Measurements from ENCODE around the gene GNGT2. TPM values are rescaled to one million over a fixed set of nuclear protein-coding genes. Genes with fewer than 3 reads are reported as not detected.

Gene GNGT2
- total RNA-seq, 2 experiments from 2014 or later = 39.8 to 45.3 TPM

GRCh38 chr17:49225554-49226236, 15.3 kb upstream of the GNGT2 start:
- peaks cover 19% of the 10 kb centered on the region for H3K36me3 Mint-ChIP-seq
- H3K9me3 Mint-ChIP-seq (ENCODE audit: low read depth) = no peaks in the 10 kb centered on the region
- CTCF ChIA-PET = interaction anchor here (1.0 to 9.4 kb wide), 10 partner anchors 9 to 193 kb away, joined by 3 to 176 read pairs (median 11); partner anchors contain the start of genes ABI3 and GNGT2
- peaks cover 11% of the 10 kb centered on the region for H3K27me3 Mint-ChIP-seq
- H3K4me1 Mint-ChIP-seq = peaks cover 53% of the 10 kb centered on the region
- ATAC-seq (no peak), DNase-seq (no peak)
- no peak overlapping the region for H3K27ac Mint-ChIP-seq
- H3K4me3 Mint-ChIP-seq = no peak overlapping the region

GRCh38 chr17:49224997-49225337, 14.6 kb upstream of the GNGT2 start:
- DNase-seq = no peak
- peaks cover 11% of the 10 kb centered on the region for H3K27me3 Mint-ChIP-seq
- H3K27ac Mint-ChIP-seq = peak overlapping the region; percentile 52
- CTCF ChIA-PET = interaction anchor here (0.9 to 9.4 kb wide), 9 partner anchors 13 to 192 kb away, joined by 3 to 176 read pairs (median 4); partner anchors contain the start of genes ABI3 and GNGT2
- H3K36me3 Mint-ChIP-seq = peaks cover 23% of the 10 kb centered on the region
- no peaks in the 10 kb centered on the region for H3K9me3 Mint-ChIP-seq (ENCODE audit: low read depth)
- H3K4me3 Mint-ChIP-seq = peak overlapping the region; percentile 31
- no peak for ATAC-seq
- peaks cover 57% of the 10 kb centered on the region for H3K4me1 Mint-ChIP-seq

DNA sequence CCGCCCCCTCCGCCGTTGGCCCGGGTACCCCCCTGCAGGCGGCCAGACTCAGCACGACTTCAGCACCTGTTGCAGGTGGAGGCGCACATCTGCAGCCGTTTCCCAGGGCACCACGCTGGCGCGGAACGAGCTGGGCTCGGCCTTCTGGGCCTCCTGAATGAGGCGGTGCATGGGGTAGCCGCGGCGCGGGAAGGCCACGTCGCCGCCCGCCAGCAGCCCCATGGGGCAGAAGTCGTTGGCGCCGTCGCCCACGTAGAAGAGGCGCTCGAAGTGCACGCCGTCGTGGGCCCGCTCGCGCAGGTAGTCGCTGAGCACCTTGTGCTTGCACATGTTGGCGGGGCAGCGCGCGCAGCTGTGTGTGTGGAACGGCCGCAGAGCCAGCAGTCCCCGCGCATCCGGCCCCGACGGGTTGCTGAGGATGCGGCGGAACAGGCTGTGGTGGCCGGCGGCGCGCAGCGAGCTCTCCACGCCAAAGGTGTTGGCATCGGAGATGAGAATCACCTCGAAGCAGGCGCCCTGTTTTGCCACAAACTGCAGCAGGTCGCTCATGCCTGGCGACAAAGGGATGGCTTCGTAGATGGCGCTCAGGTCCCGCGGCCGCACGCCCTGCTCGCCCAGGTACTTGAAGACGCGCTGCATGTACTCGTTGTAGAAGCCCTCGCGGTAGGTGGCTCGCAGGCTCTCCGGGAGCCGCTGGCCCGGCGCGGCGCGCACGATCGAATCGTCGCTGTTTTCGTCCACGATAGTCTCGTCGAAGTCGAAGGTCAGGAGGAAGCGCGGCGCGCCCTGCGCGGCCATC, 14.0 kb upstream of the GNGT2 start:
- peaks cover 26% of the 10 kb centered on the region for H3K36me3 Mint-ChIP-seq
- H3K27ac Mint-ChIP-seq = peak overlapping the region; percentile 52
- CTCF ChIA-PET = interaction anchor here (0.6 to 9.4 kb wide), 12 partner anchors 10 to 192 kb away, joined by 3 to 176 read pairs (median 3); partner anchors contain the start of genes ABI3 and GNGT2
- ATAC-seq (peak; percentile 46), DNase-seq (peak; percentile 82)
- peak overlapping the region; percentile 31 for H3K4me3 Mint-ChIP-seq
- peaks cover 60% of the 10 kb centered on the region for H3K4me1 Mint-ChIP-seq
- H3K27me3 Mint-ChIP-seq = peaks cover 6% of the 10 kb centered on the region
- H3K9me3 Mint-ChIP-seq (ENCODE audit: low read depth) = no peaks in the 10 kb centered on the region

DNA sequence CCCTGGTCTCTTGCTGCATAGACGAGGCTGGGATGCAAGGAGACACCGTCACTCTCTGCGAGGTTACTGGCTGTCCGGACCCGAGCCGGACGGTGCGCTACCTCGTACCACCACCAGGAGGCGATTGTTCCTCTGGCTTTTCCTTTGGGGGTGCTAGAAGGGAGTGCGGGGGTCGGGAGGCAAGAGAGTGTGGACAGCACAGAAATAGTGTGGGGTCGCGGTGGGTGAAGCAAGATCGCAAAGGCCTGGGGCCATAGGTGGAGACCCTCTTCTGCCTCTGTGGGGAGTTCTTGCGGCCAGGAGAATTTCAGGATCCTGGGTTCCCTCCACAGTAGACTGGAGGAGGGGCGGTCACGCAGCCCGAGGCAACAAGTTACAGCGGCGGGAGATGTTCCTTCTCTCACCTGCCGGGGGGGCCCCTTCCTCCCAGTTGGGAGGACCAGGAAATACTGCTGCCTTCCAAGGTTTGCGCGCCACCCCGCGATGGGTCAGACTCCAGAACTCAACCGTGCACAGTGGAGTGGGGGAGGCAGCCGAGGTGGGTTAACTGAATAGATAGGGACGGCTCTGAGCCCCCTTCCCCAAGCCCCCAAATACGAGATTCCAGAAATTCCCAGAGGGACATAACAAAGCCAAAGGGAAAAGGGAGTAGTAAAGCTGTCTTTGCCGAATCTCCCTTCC, 13.3 kb upstream of the GNGT2 start:
- peak overlapping the region; percentile 28 for H3K27ac Mint-ChIP-seq
- peaks cover 31% of the 10 kb centered on the region for H3K36me3 Mint-ChIP-seq
- DNase-seq (peak; percentile 82), ATAC-seq (peak; percentile 17)
- H3K4me1 Mint-ChIP-seq = peaks cover 63% of the 10 kb centered on the region
- H3K9me3 Mint-ChIP-seq (ENCODE audit: low read depth) = no peaks in the 10 kb centered on the region
- CTCF ChIA-PET = interaction anchor here (0.6 to 9.4 kb wide), 12 partner anchors 9 to 145 kb away, joined by 3 to 176 read pairs (median 8); partner anchors contain the start of genes ABI3 and GNGT2
- H3K27me3 Mint-ChIP-seq = no peaks in the 10 kb centered on the region
- peak overlapping the region; percentile 54 for H3K4me3 Mint-ChIP-seq

DNA sequence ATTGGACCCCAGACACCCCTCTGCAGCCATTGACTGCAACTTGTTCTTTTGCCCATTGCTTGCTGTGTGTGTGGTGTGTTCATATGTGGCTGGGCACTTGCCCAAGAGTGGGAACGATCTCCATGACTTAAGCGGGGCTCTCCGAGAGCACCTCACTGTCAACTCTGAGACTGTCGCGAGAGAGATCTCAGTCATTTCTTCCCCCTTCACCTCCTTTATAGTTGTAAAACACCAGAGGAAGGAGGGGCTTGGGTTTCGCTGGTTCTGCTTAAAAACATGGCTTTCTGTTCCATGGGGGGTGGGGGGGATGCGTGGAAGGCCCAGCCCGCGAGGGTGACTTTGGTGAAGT, 12.8 kb upstream of the GNGT2 start:
- CTCF ChIA-PET = interaction anchor here (0.9 to 5.8 kb wide), 6 partner anchors 12 to 67 kb away, joined by 3 to 46 read pairs (median 12); partner anchors contain the start of genes ABI3 and GNGT2
- H3K4me3 Mint-ChIP-seq = peak overlapping the region; percentile 54
- peak overlapping the region; percentile 52 for H3K27ac Mint-ChIP-seq

DNA sequence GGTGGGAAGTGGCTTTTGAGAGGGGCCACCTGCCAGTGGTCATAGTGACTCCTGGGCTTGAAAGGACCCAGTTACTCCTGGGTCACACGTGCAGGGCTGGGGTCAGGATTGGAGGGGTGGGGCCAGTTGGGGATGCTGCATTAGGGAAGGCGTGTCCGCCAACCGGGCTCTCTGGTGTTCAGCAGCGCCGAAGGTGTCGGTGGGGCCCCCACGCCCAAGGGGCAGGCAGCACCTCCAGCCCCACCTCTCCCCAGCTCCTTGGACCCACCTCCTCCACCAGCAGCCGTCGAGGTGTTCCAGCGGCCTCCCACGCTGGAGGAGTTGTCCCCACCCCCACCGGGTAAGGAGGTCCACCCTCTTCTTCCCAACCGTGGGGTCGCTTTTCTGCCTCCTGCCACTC, 9.6 kb upstream of the GNGT2 start:
- H3K4me1 Mint-ChIP-seq = peaks cover 82% of the 10 kb centered on the region
- ATAC-seq (no peak), DNase-seq (no peak)
- peak overlapping the region; percentile 98 for H3K27ac Mint-ChIP-seq
- no peaks in the 10 kb centered on the region for H3K9me3 Mint-ChIP-seq (ENCODE audit: low read depth)
- H3K4me3 Mint-ChIP-seq = peak overlapping the region; percentile 65
- CTCF ChIA-PET = interaction anchor here (2.2 to 5.8 kb wide), 3 partner anchors 8 to 27 kb away, joined by 8 to 46 read pairs (median 26); partner anchors contain the start of genes ABI3 and GNGT2
- peaks cover 55% of the 10 kb centered on the region for H3K36me3 Mint-ChIP-seq
- H3K27me3 Mint-ChIP-seq = no peaks in the 10 kb centered on the region

More for the DNA sequence above, 12.8 kb upstream of the GNGT2 start:
- DNase-seq (peak; percentile 48), ATAC-seq (no peak)
- Mint-ChIP-seq H3K4me1 (peaks cover 66% of the 10 kb centered on the region), H3K27me3 (no peaks in the 10 kb centered on the region), H3K36me3 (peaks cover 35% of the 10 kb centered on the region), H3K9me3 (ENCODE audit: low read depth) (no peaks in the 10 kb centered on the region)

GRCh38 chr17:49218941-49219913, 8.9 kb upstream of the GNGT2 start:
- CTCF ChIA-PET = interaction anchor here (0.9 to 5.8 kb wide), 11 partner anchors 8 to 189 kb away, joined by 3 to 46 read pairs (median 6); partner anchors contain the start of genes ABI3 and GNGT2
- no peaks in the 10 kb centered on the region for H3K27me3 Mint-ChIP-seq
- H3K27ac Mint-ChIP-seq = peak overlapping the region; percentile 98
- H3K4me3 Mint-ChIP-seq = peak overlapping the region; percentile 65
- ATAC-seq = peak; percentile 62
- no peaks in the 10 kb centered on the region for H3K9me3 Mint-ChIP-seq (ENCODE audit: low read depth)
- DNase-seq = peak; percentile 92
- H3K36me3 Mint-ChIP-seq = peaks cover 60% of the 10 kb centered on the region
- H3K4me1 Mint-ChIP-seq = peaks cover 81% of the 10 kb centered on the region

- CTCF ChIA-PET = interaction anchor here (1.4 to 5.8 kb wide), 8 partner anchors 7 to 43 kb away, joined by 3 to 46 read pairs (median 7); partner anchors contain the start of genes ABI3 and GNGT2
- Mint-ChIP-seq H3K4me3 (peak overlapping the region; percentile 65), H3K36me3 (peaks cover 67% of the 10 kb centered on the region), H3K27me3 (no peaks in the 10 kb centered on the region), H3K4me1 (peaks cover 80% of the 10 kb centered on the region), H3K9me3 (ENCODE audit: low read depth) (no peaks in the 10 kb centered on the region), H3K27ac (peak overlapping the region; percentile 98)
- ATAC-seq (peak; percentile 61), DNase-seq (peak; percentile 93)
These were observed 7.5 kb upstream of the GNGT2 start for GRCh38 chr17:49217651-49218413.

DNA sequence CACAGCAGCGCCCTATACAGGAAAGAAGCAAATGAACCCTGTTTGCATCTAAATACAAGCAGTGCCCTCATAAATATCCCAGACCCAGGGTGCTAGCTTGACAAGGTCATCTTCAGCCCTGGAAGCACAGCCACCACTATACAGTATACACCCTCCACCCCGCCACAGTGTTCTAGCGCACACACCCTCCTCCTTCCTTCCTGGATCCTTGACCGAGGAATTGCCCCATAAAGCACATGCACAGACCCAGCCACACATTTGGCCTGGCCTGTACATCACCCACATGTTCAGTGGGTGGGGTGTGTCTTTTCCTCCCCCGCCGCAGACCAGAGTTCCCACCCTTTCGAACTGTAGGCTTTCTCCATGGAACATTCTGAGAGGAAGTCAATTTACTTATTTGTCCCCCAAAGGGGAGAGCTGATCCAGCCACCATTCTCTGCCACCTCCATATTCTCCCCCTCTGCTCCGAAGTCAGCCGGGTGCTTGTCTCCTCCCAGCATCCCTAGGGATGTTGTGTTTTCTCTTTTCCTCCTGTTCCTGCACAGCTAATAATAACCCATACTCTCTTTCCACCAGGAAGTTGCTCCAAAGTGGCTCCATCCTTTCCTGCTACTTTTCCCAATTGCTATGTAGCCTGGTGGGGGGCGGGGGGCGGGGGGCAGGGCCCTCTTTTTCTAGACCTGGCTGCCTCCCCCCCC, 6.7 kb upstream of the GNGT2 start:
- H3K27me3 Mint-ChIP-seq = no peaks in the 10 kb centered on the region
- CTCF ChIA-PET = interaction anchor here (0.7 to 3.3 kb wide), 6 partner anchors 9 to 36 kb away, joined by 3 to 32 read pairs (median 8); no protein-coding TSS in a partner anchor
- H3K4me3 Mint-ChIP-seq = peak overlapping the region; percentile 98
- H3K36me3 Mint-ChIP-seq = peaks cover 69% of the 10 kb centered on the region
- no peaks in the 10 kb centered on the region for H3K9me3 Mint-ChIP-seq (ENCODE audit: low read depth)
- no peak for DNase-seq
- peaks cover 80% of the 10 kb centered on the region for H3K4me1 Mint-ChIP-seq
- H3K27ac Mint-ChIP-seq = peak overlapping the region; percentile 98
- ATAC-seq = no peak

- Mint-ChIP-seq H3K4me1 (peaks cover 76% of the 10 kb centered on the region), H3K4me3 (peak overlapping the region; percentile 98), H3K36me3 (peaks cover 65% of the 10 kb centered on the region), H3K9me3 (ENCODE audit: low read depth) (no peaks in the 10 kb centered on the region), H3K27me3 (no peaks in the 10 kb centered on the region), H3K27ac (peak overlapping the region; percentile 89)
- no peak for DNase-seq
- CTCF ChIA-PET = interaction anchor here (0.7 to 3.3 kb wide), 4 partner anchors 10 to 36 kb away, joined by 3 to 32 read pairs (median 10); no protein-coding TSS in a partner anchor
- no peak for ATAC-seq
These were observed 6.1 kb upstream of the GNGT2 start for GRCh38 chr17:49216482-49216881.

Data from activated CD8-positive, alpha-beta memory T cell treated with anti-CD3 and anti-CD28 coated beads, Interleukin-2, amount 10 ng/mL, durations not matched to agents 7 days and 5 days (primary cell).